Measurements from ENCODE around the gene PRMT9. TPM values are rescaled to one million over a fixed set of nuclear protein-coding genes. Genes with fewer than 3 reads are reported as not detected.
A peak's percentile ranks its signal among the peaks of the same experiment; 100 is the strongest.

Gene PRMT9
- total and polyA plus RNA-seq, 10 of the 15 experiments (the other 5 are each of a cell fraction or from before 2014, with no cell fraction given) = 4.1 to 11.8 (median 7.6) TPM

DNA sequence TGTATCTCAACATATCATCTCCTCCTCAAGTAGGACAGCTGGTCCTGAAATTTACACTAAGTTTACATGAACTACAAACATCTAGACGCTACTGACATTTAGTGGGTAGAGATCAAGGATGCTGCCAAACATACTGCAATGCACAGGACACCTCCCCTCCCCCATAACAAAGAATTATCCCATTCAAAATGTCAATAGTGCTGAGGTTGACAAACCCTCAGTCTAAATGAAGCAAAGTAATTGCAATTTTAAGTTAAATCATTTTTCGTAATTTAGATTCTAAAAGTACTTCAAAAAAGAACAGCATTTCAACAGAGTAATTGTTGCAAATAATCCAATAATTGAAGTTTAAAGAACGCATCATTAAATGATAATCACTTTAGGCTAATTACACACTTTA, 1.2 kb downstream of the PRMT9 start:
- ATAC-seq (no peak), FAIRE-seq (no peak), DNase-seq (ENCODE audit: low read depth, low spot score) (no peak)
- ChIA-PET POLR2A (interaction anchor here (0.9 to 2.0 kb wide), 7 partner anchors 8 to 65 kb away, joined by 3 to 11 read pairs (median 4); partner anchors contain the start of genes ARHGAP10 and TMEM184C), SMC1A (ENCODE audit: uncharacterized antibody, unreplicated experiment) (interaction anchor here (0.6 to 3.4 kb wide), 8 partner anchors 25 to 377 kb away, joined by 3 to 28 read pairs (median 7); partner anchors contain the start of gene TMEM184C), CTCF (interaction anchor here (0.5 to 3.1 kb wide), 3 partner anchors 55 to 184 kb away, joined by 3 to 44 read pairs (median 3); no protein-coding TSS in a partner anchor), RAD21 (ENCODE audit: unreplicated experiment) (interaction anchor here (0.8 to 2.7 kb wide), 5 partner anchors 50 to 183 kb away, joined by 3 to 26 read pairs (median 4); partner anchors contain the start of genes ARHGAP10 and TMEM184C)
- Histone ChIP-seq H3K36me3 (ENCODE audit: control insufficient read depth in 2 of 2, insufficient read depth in 2 of 2, low read length in 1 of 2) (peaks cover 1 to 5% of the 10 kb centered on the region in 2 experiments; a peak in 2 of 4 replicates), H3K9ac (ENCODE audit: control insufficient read depth, insufficient read depth, low read length) (no peak overlapping the region), H3K4me1 (ENCODE audit: control insufficient read depth, insufficient read depth, low read length) (peaks cover 3% of the 10 kb centered on the region), H3K4me3 (peak overlapping the region; percentile 90), H4K20me1 (ENCODE audit: control insufficient read depth, insufficient read depth) (no peaks in the 10 kb centered on the region), H3K9me3 (replicated peaks; ENCODE audit: control insufficient read depth, insufficient read depth, low read length) (no peaks in the 10 kb centered on the region; the same call in 2 of the 3 replicates), H3K4me2 (ENCODE audit: control insufficient read depth, insufficient read depth) (peak overlapping the region; percentile 68), H3K27me3 (replicated peaks in 1 of 2; ENCODE audit: control insufficient read depth in 2 of 2, insufficient read depth in 2 of 2, low read length in 1 of 2) (no peaks in the 10 kb centered on the region), H2AFZ (ENCODE audit: control insufficient read depth, low read depth, low read length) (no peak overlapping the region), H3K27ac (ENCODE audit: control insufficient read depth, insufficient read depth) (no peak overlapping the region), H3K79me2 (ENCODE audit: control insufficient read depth, insufficient read depth, low read length) (peaks cover 22% of the 10 kb centered on the region)
- intact Hi-C loops (cut with micrococcal nuclease; ENCODE audit: unreplicated experiment) = no loop called here
- no TSS peak for BruUV-seq (replicated peaks)
- TF ChIP-seq NR2C1 (IDR thresholded peaks at IDR 0.05) (no peak), CREB1 (IDR thresholded peaks at IDR 0.05; ENCODE audit: low read depth) (no peak), PAX8 (IDR thresholded peaks at IDR 0.05) (no peak), BRCA1 (IDR thresholded peaks at IDR 0.05; ENCODE audit: low read depth, low read length) (no peak), NR2F1 (conservative IDR thresholded peaks at IDR 0.05) (no peak), ZNF207 (IDR thresholded peaks at IDR 0.05; ENCODE audit: borderline replicate concordance) (no peak), POLR2AphosphoS2 (IDR thresholded peaks at IDR 0.05; ENCODE audit: low read depth, low read length) (no peak)
- 76% methylated on average over 3 of the region's 3 CpGs for WGBS (ENCODE audit: insufficient coverage, insufficient replicate concordance, low lambda C conversion rate, missing lambda C conversion rate)
- in situ Hi-C loops (cut with MboI) = no loop called here

Data from GM12878 (cell line).